H1 (cell line): ENCODE results near the gene MED19. TPM values are rescaled to one million over a fixed set of nuclear protein-coding genes. Genes with fewer than 3 reads are reported as not detected.
A peak's percentile ranks its signal among the peaks of the same experiment; 100 is the strongest.

Experiments used
- CTCF ChIA-PET: fragments of 300-600 bp; sonication (Branson Sonifier 250); formaldehyde crosslinking; loops from one replicate; lab custom pipeline; 2021; ENCODE audit not compliant: partially characterized antibody; lab: Charles Lee
- POLR2A ChIA-PET: fragments of 300-600 bp; sonication (Branson Sonifier 250); formaldehyde crosslinking; loops from one replicate; lab custom pipeline; 2021; ENCODE audit warnings: inconsistent platforms; ENCODE audit not compliant: partially characterized antibody; lab: Charles Lee
- DNase-seq, 2 experiments: peaks; one replicate each; pipeline versions ENCODE4 v3.0.0 to v3.0.0-alpha.2; 2010 to 2022; ENCODE audit warnings: low spot score in 2 of 2, low read depth in 1 of 2, mixed read lengths in 1 of 2
- FAIRE-seq: peaks from 2 replicates; lab custom pipeline; 2011; peaks lifted over from hg19 to GRCh38; lab: Jason Lieb, UNC
- H2AFZ ChIP-seq: 2 replicates; pipeline ENCODE4 v1.8.1; 2012; ENCODE audit warnings: low read length, inconsistent platforms
- H2AK5ac ChIP-seq: 2 replicates; pipeline ENCODE4 v1.6.1; 2013; ENCODE audit warnings: low read depth, low read length
- H2BK120ac ChIP-seq: replicated peaks from 2 replicates; pipeline ENCODE3; 2013; ENCODE audit warnings: low read depth, low read length, inconsistent platforms
- H2BK12ac ChIP-seq: 2 replicates; pipeline ENCODE4 v1.6.1; 2013; ENCODE audit warnings: low read depth, low read length
- H2BK15ac ChIP-seq: 2 replicates; pipeline ENCODE4 v1.6.1; 2013; ENCODE audit warnings: low read length
- H2BK20ac ChIP-seq: 2 replicates; pipeline ENCODE4 v1.6.1; 2013; ENCODE audit warnings: low read length
- H2BK5ac ChIP-seq: 2 replicates; pipeline ENCODE4 v1.6.1; 2013; ENCODE audit warnings: low read depth, low read length
- H3K14ac ChIP-seq: 2 replicates; pipeline ENCODE4 v1.6.1; 2013; ENCODE audit warnings: inconsistent platforms; ENCODE audit not compliant: insufficient read length
- H3K18ac ChIP-seq: 2 replicates; pipeline ENCODE4 v1.6.1; 2013; ENCODE audit warnings: low read length; ENCODE audit errors: extremely low read depth
- H3K23ac ChIP-seq: 2 replicates; pipeline ENCODE4 v1.6.1; 2013; ENCODE audit warnings: inconsistent platforms; ENCODE audit not compliant: insufficient read length
- H3K23me2 ChIP-seq: 2 replicates; pipeline ENCODE4 v1.6.1; 2013; ENCODE audit warnings: low read depth, low read length
- H3K27ac ChIP-seq: 2 replicates; pipeline ENCODE4 v1.6.1; 2011; ENCODE audit warnings: low read depth, low read length, inconsistent platforms
- H3K27me3 ChIP-seq, 4 experiments: replicated peaks in 1 of 4; 1 replicate in 1 of 4; 2 replicates in 3 of 4; pipeline versions ENCODE4 v1.6.1 to v1.8.1; 2011 to 2013; ENCODE audit warnings: low read length in 3 of 4, mild to moderate bottlenecking in 3 of 4, inconsistent platforms in 2 of 4, mixed read lengths in 2 of 4, moderate library complexity in 1 of 4; ENCODE audit not compliant: control insufficient read depth in 3 of 4, insufficient read depth in 3 of 4; ENCODE audit errors: extremely low read depth in 1 of 4
- H3K36me3 ChIP-seq, 4 experiments: 2 replicates each; pipeline versions ENCODE4 v1.6.1 to v1.8.1; 2011 to 2013; ENCODE audit warnings: mild to moderate bottlenecking in 4 of 4, low read length in 3 of 4, moderate library complexity in 2 of 4, control low read depth in 1 of 4, inconsistent platforms in 1 of 4; ENCODE audit not compliant: insufficient read depth in 4 of 4, control insufficient read depth in 2 of 4
- H3K4ac ChIP-seq: replicated peaks from 2 replicates; pipeline ENCODE3; 2013; ENCODE audit warnings: low read length, low read depth, mixed read lengths, inconsistent platforms; ENCODE audit not compliant: insufficient read length
- H3K4me1 ChIP-seq, 4 experiments: replicated peaks in 1 of 4; 1 replicate in 1 of 4; 2 replicates in 3 of 4; pipeline versions ENCODE4 v1.6.1 to v1.8.1; 2011 to 2013; ENCODE audit warnings: low read length in 3 of 4, inconsistent platforms in 2 of 4, mixed read lengths in 1 of 4; ENCODE audit not compliant: insufficient read depth in 4 of 4, control insufficient read depth in 3 of 4
- H3K4me2 ChIP-seq, 2 experiments: 2 replicates each; pipeline versions ENCODE4 v1.6.1 to v1.8.1; 2011 to 2013; ENCODE audit warnings: low read depth in 2 of 2, low read length in 2 of 2, control low read depth in 1 of 2, inconsistent platforms in 1 of 2, mild to moderate bottlenecking in 1 of 2; ENCODE audit not compliant: insufficient read depth in 1 of 2
- H3K4me3 ChIP-seq, 4 experiments: fragments of 200-600, 300-600 bp in 1 of 4; sonication (generic), shearing (Covaris generic), sonication (Bioruptor Twin) in 1 of 4; 2 replicates each; pipeline versions ENCODE4 v1.5.1 to v1.8.1; 2011 to 2016; ENCODE audit warnings: low read length in 4 of 4, low read depth in 3 of 4, control low read depth in 2 of 4, inconsistent platforms in 2 of 4, mild to moderate bottlenecking in 2 of 4, mixed read lengths in 1 of 4, moderate library complexity in 1 of 4; ENCODE audit not compliant: insufficient read depth in 2 of 4; ENCODE audit errors: extremely low read depth in 1 of 4
- H3K56ac ChIP-seq: replicated peaks from 2 replicates; pipeline ENCODE3; 2013; ENCODE audit warnings: low read depth, mild to moderate bottlenecking, mixed read lengths, low read length, inconsistent platforms; ENCODE audit not compliant: insufficient read length
- H3K79me1 ChIP-seq: 2 replicates; pipeline ENCODE4 v1.6.1; 2013; ENCODE audit warnings: low read depth, low read length, control low read depth
- H3K79me2 ChIP-seq, 2 experiments: 2 replicates each; pipeline versions ENCODE4 v1.6.1 to v1.8.1; 2012 to 2013; ENCODE audit warnings: low read length in 2 of 2, mild to moderate bottlenecking in 2 of 2, inconsistent platforms in 1 of 2; ENCODE audit not compliant: insufficient read depth in 2 of 2, control insufficient read depth in 1 of 2
- H3K9ac ChIP-seq, 4 experiments: replicated peaks in 1 of 4; 1 replicate in 1 of 4; 2 replicates in 3 of 4; pipeline versions ENCODE4 v1.6.1 to v1.8.1; 2011 to 2013; ENCODE audit warnings: low read depth in 3 of 4, low read length in 3 of 4, control low read depth in 2 of 4, mild to moderate bottlenecking in 2 of 4, moderate library complexity in 2 of 4, inconsistent platforms in 1 of 4; ENCODE audit errors: extremely low read depth in 1 of 4
- H3K9me3 ChIP-seq, 2 experiments: 2 replicates each; pipeline versions ENCODE4 v1.6.1 to v1.8.1; 2012 to 2013; ENCODE audit warnings: mild to moderate bottlenecking in 2 of 2, moderate library complexity in 2 of 2, control low read depth in 1 of 2, inconsistent platforms in 1 of 2, low read depth in 1 of 2, low read length in 1 of 2, mixed read lengths in 1 of 2; ENCODE audit not compliant: insufficient read depth in 2 of 2
- H4K20me1 ChIP-seq, 2 experiments: replicated peaks in 1 of 2; 2 replicates each; pipeline versions ENCODE3 to v1.8.1; 2011 to 2013; ENCODE audit warnings: inconsistent platforms in 2 of 2, low read length in 2 of 2, mild to moderate bottlenecking in 1 of 2; ENCODE audit not compliant: insufficient read depth in 2 of 2, control insufficient read depth in 1 of 2
- H4K5ac ChIP-seq: 2 replicates; pipeline ENCODE4 v1.6.1; 2013; ENCODE audit warnings: low read length, low read depth, mixed read lengths, inconsistent platforms; ENCODE audit not compliant: insufficient read length
- H4K8ac ChIP-seq: 2 replicates; pipeline ENCODE4 v1.8.0; 2013; ENCODE audit warnings: mild to moderate bottlenecking, moderate library complexity, low read length, inconsistent platforms; ENCODE audit not compliant: insufficient read depth; ENCODE audit errors: extremely low read depth
- H4K91ac ChIP-seq: replicated peaks from 2 replicates; pipeline ENCODE3; 2013; ENCODE audit warnings: low read length, mixed read lengths, inconsistent platforms; ENCODE audit not compliant: insufficient read length
- JUND ChIP-seq: IDR thresholded peaks from 2 replicates; pipeline ENCODE4 v1.6.1; 2011; ENCODE audit warnings: mild to moderate bottlenecking, improper control_type of control experiment, low read length
- KDM5A ChIP-seq: fragments of 200-600 bp; IDR thresholded peaks from 2 replicates; pipeline ENCODE4 v1.7.1; 2012; ENCODE audit warnings: mild to moderate bottlenecking, low read length, inconsistent platforms, mixed read lengths
- RAD21 ChIP-seq, 2 experiments: IDR thresholded peaks in 1 of 2; conservative IDR thresholded peaks in 1 of 2; 2 replicates each; pipeline ENCODE4 v1.6.1; 2011; ENCODE audit warnings: low read depth in 2 of 2, low read length in 2 of 2, improper control_type of control experiment in 1 of 2, inconsistent platforms in 1 of 2, mild to moderate bottlenecking in 1 of 2, moderate library complexity in 1 of 2
- SAP30 ChIP-seq: fragments of 300-600 bp; sonication (generic); IDR thresholded peaks from 2 replicates; pipeline ENCODE4 v1.7.1; 2012; ENCODE audit warnings: low read length, moderate library complexity, mild to moderate bottlenecking, inconsistent platforms; ENCODE audit not compliant: insufficient read depth, insufficient replicate concordance
- TAF7 ChIP-seq: optimal IDR thresholded peaks from 2 replicates; pipeline ENCODE3; 2011; ENCODE audit warnings: low read depth, mild to moderate bottlenecking, inconsistent platforms, low read length, moderate library complexity, borderline replicate concordance
- WGBS, 2 experiments: shearing (Covaris generic) in 1 of 2; methylation state at CpG; one replicate each; pipeline versions ENCODE4 v1.1.6 to v1.1.7; 2013 to 2015; ENCODE audit warnings: low lambda C conversion rate in 2 of 2, mixed read lengths in 2 of 2, inconsistent platforms in 1 of 2, low coverage in 1 of 2, missing lambda C conversion rate in 1 of 2; ENCODE audit not compliant: insufficient replicate concordance in 2 of 2, insufficient coverage in 1 of 2, insufficient read length in 1 of 2; ENCODE audit errors: extremely low coverage in 1 of 2, missing lambda C conversion rate in 1 of 2; 5-methylcytosine and 5-hydroxymethylcytosine counted together
- polyA plus RNA-seq, 7 experiments: library from polyadenylated mRNA; depleted of rRNA in 3 of 7; stranded (reverse) in 5 of 7; unstranded in 2 of 7; fragments of >200 nt in 5 of 7; fragments of 200-250 nt in 2 of 7; gene quantifications; 1 replicate in 5 of 7; 2 replicates in 1 of 7; 4 replicates in 1 of 7; pipeline versions ENCODE4 v1.2.1 to v1.2.3, GENCODE V29; 2011 to 2013; ENCODE audit warnings: missing spikeins in 2 of 7, mixed read lengths in 2 of 7
- total RNA-seq: library from RNA; stranded (reverse); fragmentation: NEBNext Ultra II Directional; extraction: Animal tissue kit (Norgen Biotek cat#: 25700); gene quantifications from 2 replicates; pipeline ENCODE4 v1.2.1, GENCODE V29; 2021

Gene MED19
- total and polyA plus RNA-seq, 2 of the 8 experiments (the other 6 are each of a cell fraction or from before 2014, with no cell fraction given): 19.4 to 35.4 TPM

DNA sequence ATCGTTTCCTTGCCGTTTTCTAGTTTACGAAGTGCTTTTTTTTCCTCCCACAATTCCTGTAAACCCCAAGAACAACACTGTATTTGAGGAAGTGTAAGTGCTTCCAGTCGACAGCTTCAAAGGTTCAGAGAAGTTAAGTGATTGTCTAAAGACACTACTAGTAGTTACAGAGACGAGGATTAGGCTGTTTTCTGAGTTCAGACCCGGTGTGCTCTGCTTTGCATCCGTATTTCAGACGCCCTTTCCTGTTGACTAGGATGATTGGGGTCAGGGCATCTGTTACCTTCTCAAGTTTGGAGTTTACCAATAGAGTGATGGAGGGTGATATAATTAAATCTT, 54.0 kb downstream of the MED19 start:
- Histone ChIP-seq H3K18ac (no peak overlapping the region), H3K36me3 (peaks cover 3 to 25% (median 19%) of the 10 kb centered on the region in 4 experiments; a peak in 6 of 8 replicates), H4K91ac (no peak overlapping the region), H3K27ac (no peak overlapping the region), H3K79me1 (peaks cover 4% of the 10 kb centered on the region; the same call in 1 of the 2 replicates), H3K9me3 (no peaks in the 10 kb centered on the region), H3K14ac (no peak overlapping the region), H4K5ac (no peak overlapping the region), H3K4me1 (no peaks in the 10 kb centered on the region; a peak in 2 of 7 replicates), H2BK120ac (no peak overlapping the region), H2AK5ac (no peak overlapping the region), H3K23ac (no peak overlapping the region), H3K56ac (no peak overlapping the region), H2AFZ (0 out of 2 replicates have a peak overlapping the region, but pooled peaks have one; percentile 38), H4K20me1 (peaks cover 2 to 3% of the 10 kb centered on the region in 2 experiments), H3K27me3 (no peaks in the 10 kb centered on the region; a peak in 2 of 7 replicates), H2BK12ac (no peak overlapping the region), H3K23me2 (peaks cover 4% of the 10 kb centered on the region), H2BK20ac (no peak overlapping the region), H2BK15ac (no peak overlapping the region), H2BK5ac (no peak overlapping the region), H3K79me2 (peaks cover 0 to 20% of the 10 kb centered on the region in 2 experiments; a peak in 3 of 4 replicates), H3K9ac (peak overlapping the region; percentile 69 to 91 (median 80); a peak in 6 of 7 replicates), H3K4me2 (peak overlapping the region; percentile 68 to 92), H3K4ac (no peak overlapping the region), H3K4me3 (peak overlapping the region; percentile 86 to 99 (median 92)), H4K8ac (no peak overlapping the region)
- DNase-seq (no peak), FAIRE-seq (no peak)
- ChIA-PET POLR2A (interaction anchor here (0.8 to 29.6 kb wide), 5 partner anchors 9 to 182 kb away, joined by 3 to 1546 read pairs (median 13); partner anchors contain the start of genes SERPING1, YPEL4 and ZDHHC5), CTCF (interaction anchor here (0.5 to 2.7 kb wide), 3 partner anchors 9 to 133 kb away, joined by 3 to 10 read pairs (median 4); partner anchors contain the start of gene UBE2L6)
- TF ChIP-seq SAP30 (peak; percentile 18), JUND (no peak), TAF7 (no peak), KDM5A (no peak), RAD21 (IDR thresholded peaks at IDR 0.05 in 1 of 2, conservative IDR thresholded peaks at IDR 0.05 in 1 of 2; ENCODE audit: low read depth in 2 of 2, low read length in 2 of 2) (no peak)
- WGBS, 2 experiments: 3% methylated on average over 8 of the region's 8 CpGs; no CpG with 5 or more reads in 1 of the 2 experiments
